HL-60 (cell line): Measurements from ENCODE around the gene TMEM18.

ENCODE experiments used
- CTCF ChIP-seq: IDR thresholded peaks from one replicate; pipeline ENCODE4 v1.5.1; 2011; ENCODE audit warnings: low read length, control low read depth, inconsistent platforms; ENCODE audit not compliant: insufficient read depth
- GABPA ChIP-seq: IDR thresholded peaks from 2 replicates; pipeline ENCODE4 v1.6.1; 2012; ENCODE audit warnings: low read depth
- POLR2AphosphoS5 ChIP-seq: IDR thresholded peaks from 2 replicates; pipeline ENCODE4 v1.6.1; 2012; ENCODE audit warnings: low read depth
- REST ChIP-seq: IDR thresholded peaks from 2 replicates; pipeline ENCODE4 v1.6.1; 2012; ENCODE audit warnings: low read depth; ENCODE audit not compliant: insufficient replicate concordance
- SPI1 ChIP-seq: IDR thresholded peaks from 2 replicates; pipeline ENCODE4 v1.6.1; 2012; ENCODE audit warnings: low read depth, mild to moderate bottlenecking, borderline replicate concordance

- no peak for TF ChIP-seq CTCF
- TF ChIP-seq GABPA, result no peak
- no peak for TF ChIP-seq SPI1
- no peak for TF ChIP-seq REST
- no peak for TF ChIP-seq POLR2AphosphoS5
Measured at GRCh38 chr2:670637-671036, 6.6 kb downstream of the TMEM18 start.
